Right lobe of liver (tissue), 4 donors: ENCODE measurements around the gene KAT7.

Experiments
- POLR2A ChIP-seq: fragments of 450-650 bp; IDR thresholded peaks from one replicate; pipeline ENCODE4 v1.6.1; 2017; ENCODE audit warnings: antibody characterized with exemption, mild to moderate bottlenecking
- TF ChIP-seq, protein P1 (sequence below), 4 donors: fragments of 200-600 bp in 3 of 4; fragments of 450-650 bp in 1 of 4; IDR thresholded peaks; one replicate each; pipeline versions ENCODE4 v1.5.1 to v1.8.0; 2016 to 2022; ENCODE audit warnings: antibody characterized with exemption in 4 of 4, mild to moderate bottlenecking in 2 of 4
- donor health status: DM: no; HTN: no; CAD: no.
- donor health status: DM: no; HTN: no; CAD: no.
- donor health status: DM: no; HTN: yes; CAD: no.

DNA sequence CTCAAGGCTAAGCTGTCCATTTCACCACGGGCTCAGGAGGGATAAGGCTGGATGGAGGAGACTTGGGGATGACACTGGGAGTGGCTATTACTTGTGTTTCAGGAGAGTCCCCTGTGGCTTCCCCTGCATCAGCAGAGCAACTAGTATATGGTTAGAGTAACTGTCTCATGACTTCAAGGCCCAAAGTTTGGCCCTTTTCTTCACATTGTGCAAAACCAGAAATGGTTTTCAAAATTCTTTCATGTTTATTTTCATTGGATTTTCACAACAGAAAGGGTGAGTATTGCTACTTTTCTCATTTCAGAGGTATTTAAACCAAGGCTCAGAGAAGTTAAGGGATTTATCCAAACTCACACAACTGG, 77.5 kb downstream of the KAT7 start:
- no peak for TF ChIP-seq POLR2A
- TF ChIP-seq, protein P1, sequence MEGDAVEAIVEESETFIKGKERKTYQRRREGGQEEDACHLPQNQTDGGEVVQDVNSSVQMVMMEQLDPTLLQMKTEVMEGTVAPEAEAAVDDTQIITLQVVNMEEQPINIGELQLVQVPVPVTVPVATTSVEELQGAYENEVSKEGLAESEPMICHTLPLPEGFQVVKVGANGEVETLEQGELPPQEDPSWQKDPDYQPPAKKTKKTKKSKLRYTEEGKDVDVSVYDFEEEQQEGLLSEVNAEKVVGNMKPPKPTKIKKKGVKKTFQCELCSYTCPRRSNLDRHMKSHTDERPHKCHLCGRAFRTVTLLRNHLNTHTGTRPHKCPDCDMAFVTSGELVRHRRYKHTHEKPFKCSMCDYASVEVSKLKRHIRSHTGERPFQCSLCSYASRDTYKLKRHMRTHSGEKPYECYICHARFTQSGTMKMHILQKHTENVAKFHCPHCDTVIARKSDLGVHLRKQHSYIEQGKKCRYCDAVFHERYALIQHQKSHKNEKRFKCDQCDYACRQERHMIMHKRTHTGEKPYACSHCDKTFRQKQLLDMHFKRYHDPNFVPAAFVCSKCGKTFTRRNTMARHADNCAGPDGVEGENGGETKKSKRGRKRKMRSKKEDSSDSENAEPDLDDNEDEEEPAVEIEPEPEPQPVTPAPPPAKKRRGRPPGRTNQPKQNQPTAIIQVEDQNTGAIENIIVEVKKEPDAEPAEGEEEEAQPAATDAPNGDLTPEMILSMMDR (IDR thresholded peaks at IDR 0.05), result no peak
